Ascending aorta (tissue), 2 donors: ENCODE data around the gene RAPGEF1. TPM values are rescaled to one million over a fixed set of nuclear protein-coding genes. Genes with fewer than 3 reads are reported as not detected.
A peak's percentile ranks its signal among the peaks of the same experiment; 100 is the strongest.

Experiments used
- DNase-seq, 2 donors: peaks; one replicate each; pipeline ENCODE4 v3.0.0-alpha.2; 2019; ENCODE audit warnings: low spot score in 2 of 2
- H3K27ac ChIP-seq, 2 donors: fragments of 200-600 bp; sonication (generic); one replicate each; pipeline ENCODE4 v1.5.1; 2016 to 2017; ENCODE audit warnings: mild to moderate bottlenecking in 1 of 2
- H3K27me3 ChIP-seq: fragments of 200-600 bp; sonication (generic); one replicate; pipeline ENCODE4 v1.5.1; 2017
- H3K36me3 ChIP-seq, 2 donors: fragments of 200-600 bp; sonication (generic); one replicate each; pipeline ENCODE4 v1.5.1; 2016
- H3K4me1 ChIP-seq, 2 donors: fragments of 200-600 bp; sonication (generic); one replicate each; pipeline ENCODE4 v1.5.1; 2016 to 2017; ENCODE audit warnings: mild to moderate bottlenecking in 1 of 2
- H3K4me3 ChIP-seq, 2 donors: fragments of 200-600 bp; sonication (generic); one replicate each; pipeline ENCODE4 v1.5.1; 2016 to 2017; ENCODE audit warnings: mild to moderate bottlenecking in 1 of 2
- H3K9me3 ChIP-seq, 2 donors: fragments of 200-600 bp; sonication (generic); one replicate each; pipeline ENCODE4 v1.5.1; 2016
- CTCF ChIP-seq, 3 experiments: fragments of 200-600 bp in 2 of 3; fragments of 450-650 bp in 1 of 3; sonication (generic) in 2 of 3; IDR thresholded peaks; one replicate each; pipeline ENCODE4 v1.5.1; 2016 to 2019; ENCODE audit warnings: antibody characterized with exemption in 3 of 3, mild to moderate bottlenecking in 1 of 3, moderate library complexity in 1 of 3
- intact Hi-C: fragments of 100-400 bp; cut with DNase I; formaldehyde crosslinking; loops from one replicate; pipeline ENCODE4 v1.15.1; 2023
- total RNA-seq: library from RNA; depleted of rRNA; stranded (reverse); fragments of >200 nt; gene quantifications from one replicate; pipeline ENCODE4 v1.1.0, GENCODE V29; 2016

Gene RAPGEF1
- total RNA-seq, 1 donor from 2014 or later = 95.5 TPM

GRCh38 chr9:131651160-131651559, 88.7 kb downstream of the RAPGEF1 start:
- no peak for TF ChIP-seq CTCF (IDR thresholded peaks at IDR 0.05)
- H3K27ac ChIP-seq = peak overlapping the region; percentile 13 to 19
- intact Hi-C loops = no loop called here

GRCh38 chr9:131650254-131650653, 89.6 kb downstream of the RAPGEF1 start:
- Histone ChIP-seq H3K4me3 (no peak overlapping the region), H3K27ac (peak overlapping the region; percentile 13 to 19), H3K36me3 (peaks cover 15% of the 10 kb centered on the region in 2 donors), H3K9me3 (no peaks in the 10 kb centered on the region), H3K4me1 (peaks cover 0 to 15% of the 10 kb centered on the region in 2 donors), H3K27me3 (no peaks in the 10 kb centered on the region)
- peak in 1 of 2 donors; percentile 86 for DNase-seq
- intact Hi-C loops = no loop called here
- no peak for TF ChIP-seq CTCF (IDR thresholded peaks at IDR 0.05)

More at GRCh38 chr9:131651160-131651559, 88.7 kb downstream of the RAPGEF1 start:
- H3K36me3 ChIP-seq = peaks cover 8 to 12% of the 10 kb centered on the region in 2 donors
- H3K4me1 ChIP-seq = peaks cover 0 to 15% of the 10 kb centered on the region in 2 donors
- no peaks in the 10 kb centered on the region for H3K9me3 ChIP-seq
- DNase-seq = no peak
- H3K4me3 ChIP-seq = no peak overlapping the region
- no peaks in the 10 kb centered on the region for H3K27me3 ChIP-seq

- Histone ChIP-seq H3K27me3 (no peaks in the 10 kb centered on the region), H3K9me3 (no peaks in the 10 kb centered on the region), H3K36me3 (peaks cover 15 to 16% of the 10 kb centered on the region in 2 donors), H3K4me3 (no peak overlapping the region), H3K27ac (peak overlapping the region in 1 of 2 donors; percentile 5), H3K4me1 (peaks cover 0 to 10% of the 10 kb centered on the region in 2 donors)
- intact Hi-C loops = no loop called here
- no peak for DNase-seq
- no peak for TF ChIP-seq CTCF (IDR thresholded peaks at IDR 0.05)
Measured at GRCh38 chr9:131649646-131650045, 90.2 kb downstream of the RAPGEF1 start.

GRCh38 chr9:131645078-131645776, 94.6 kb downstream of the RAPGEF1 start:
- Histone ChIP-seq H3K4me1 (peaks cover 0 to 9% of the 10 kb centered on the region in 2 donors), H3K27ac (no peak overlapping the region), H3K9me3 (no peaks in the 10 kb centered on the region), H3K4me3 (no peak overlapping the region), H3K36me3 (peaks cover 16 to 30% of the 10 kb centered on the region in 2 donors), H3K27me3 (no peaks in the 10 kb centered on the region)
- intact Hi-C loops = no loop called here
- TF ChIP-seq CTCF (IDR thresholded peaks at IDR 0.05) = no peak
- DNase-seq = no peak

GRCh38 chr9:131642496-131643083, 97.3 kb downstream of the RAPGEF1 start:
- no peaks in the 10 kb centered on the region for H3K9me3 ChIP-seq
- intact Hi-C loops = no loop called here
- DNase-seq = no peak
- no peak overlapping the region for H3K4me3 ChIP-seq
- peaks cover 26 to 36% of the 10 kb centered on the region in 2 donors for H3K36me3 ChIP-seq
- peaks cover 0 to 10% of the 10 kb centered on the region in 2 donors for H3K4me1 ChIP-seq
- peak overlapping the region in 1 of 2 donors; percentile 42 for H3K27ac ChIP-seq
- H3K27me3 ChIP-seq = no peaks in the 10 kb centered on the region
- TF ChIP-seq CTCF (IDR thresholded peaks at IDR 0.05) = no peak
